Stimulated activated CD8-positive, alpha-beta memory T cell treated with anti-CD3 and anti-CD28 coated beads, Interleukin-4, amount 100 ng/mL, for 1 hour (primary cell): ENCODE results near the gene ZNF830.
"Not testable (repeated sequence)": the region's sequence is repeated elsewhere in the genome, so short reads cannot be mapped to it uniquely, and the experiment has no call there.

Experiments used
- DNase-seq, 2 donors: peaks; one replicate each; pipeline ENCODE4 v3.0.0-alpha.2; 2020; ENCODE audit warnings: low read depth in 2 of 2, low spot score in 1 of 2

The ZNF830 gene, protein sequence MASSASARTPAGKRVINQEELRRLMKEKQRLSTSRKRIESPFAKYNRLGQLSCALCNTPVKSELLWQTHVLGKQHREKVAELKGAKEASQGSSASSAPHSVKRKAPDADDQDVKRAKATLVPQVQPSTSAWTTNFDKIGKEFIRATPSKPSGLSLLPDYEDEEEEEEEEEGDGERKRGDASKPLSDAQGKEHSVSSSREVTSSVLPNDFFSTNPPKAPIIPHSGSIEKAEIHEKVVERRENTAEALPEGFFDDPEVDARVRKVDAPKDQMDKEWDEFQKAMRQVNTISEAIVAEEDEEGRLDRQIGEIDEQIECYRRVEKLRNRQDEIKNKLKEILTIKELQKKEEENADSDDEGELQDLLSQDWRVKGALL

DNA sequence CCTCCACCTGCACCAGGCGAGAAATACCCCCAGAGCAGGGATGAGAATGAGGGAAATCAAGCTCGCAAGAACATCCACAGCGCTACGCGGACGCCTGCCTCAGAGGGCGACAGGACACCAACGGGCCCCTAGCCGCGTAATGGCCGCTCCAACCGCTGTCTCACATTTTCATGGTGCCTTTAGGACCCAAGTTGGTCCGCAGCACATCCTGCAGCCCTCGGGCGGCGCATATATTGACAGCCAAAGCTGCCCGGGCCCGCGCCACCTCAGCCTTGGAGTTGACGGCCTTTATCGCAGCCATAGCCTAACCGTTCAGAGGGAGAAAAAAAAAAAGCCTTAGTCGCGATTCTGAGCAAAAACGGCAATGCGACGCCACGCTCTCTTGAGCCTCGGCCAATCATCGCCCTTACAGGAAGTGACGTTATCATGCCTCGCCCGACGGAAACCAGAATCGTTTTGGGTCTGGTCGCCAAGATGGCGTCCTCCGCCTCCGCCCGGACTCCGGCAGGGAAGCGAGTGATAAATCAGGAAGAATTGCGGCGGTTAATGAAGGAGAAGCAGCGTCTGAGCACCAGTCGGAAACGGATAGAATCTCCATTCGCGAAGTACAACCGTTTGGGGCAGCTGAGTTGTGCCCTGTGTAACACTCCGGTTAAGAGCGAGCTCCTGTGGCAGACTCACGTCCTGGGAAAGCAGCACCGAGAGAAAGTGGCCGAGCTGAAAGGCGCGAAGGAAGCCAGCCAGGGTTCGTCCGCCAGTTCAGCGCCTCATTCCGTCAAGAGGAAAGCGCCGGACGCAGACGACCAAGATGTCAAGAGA lies at the start of gene ZNF830, which contains the start of gene CCT6B:
ZNF830 (plus strand) TSS at position 448 of the 819 bp plus-strand sequence; CDS start at position 475, 27 bp downstream.
CCT6B (minus strand) TSS at position 368 of the 819 bp plus-strand sequence; CDS start at position 301, 67 bp downstream.
- DNase-seq, result peak; percentile 79 to 80

DNA sequence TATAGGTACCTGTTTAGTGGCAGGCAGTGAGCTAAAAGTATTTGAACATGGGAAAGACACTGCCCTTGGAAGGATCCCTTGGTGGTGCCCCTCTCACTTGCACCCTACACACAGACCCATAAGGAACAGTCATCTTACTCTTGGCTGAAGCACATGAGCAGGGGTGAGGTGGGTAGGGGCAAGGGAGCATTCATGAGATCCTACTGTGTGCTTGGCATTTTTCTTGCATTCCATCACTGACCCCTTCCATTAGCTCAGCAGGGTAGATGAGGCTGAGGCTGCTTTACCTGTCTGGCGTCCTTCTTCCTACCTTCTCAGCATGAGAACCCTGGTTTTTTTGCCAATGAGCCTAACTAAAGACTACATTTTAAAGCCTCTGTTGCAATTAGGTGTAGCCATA lies 48.3 kb upstream of the ZNF830 start:
- DNase-seq, result no peak

DNA sequence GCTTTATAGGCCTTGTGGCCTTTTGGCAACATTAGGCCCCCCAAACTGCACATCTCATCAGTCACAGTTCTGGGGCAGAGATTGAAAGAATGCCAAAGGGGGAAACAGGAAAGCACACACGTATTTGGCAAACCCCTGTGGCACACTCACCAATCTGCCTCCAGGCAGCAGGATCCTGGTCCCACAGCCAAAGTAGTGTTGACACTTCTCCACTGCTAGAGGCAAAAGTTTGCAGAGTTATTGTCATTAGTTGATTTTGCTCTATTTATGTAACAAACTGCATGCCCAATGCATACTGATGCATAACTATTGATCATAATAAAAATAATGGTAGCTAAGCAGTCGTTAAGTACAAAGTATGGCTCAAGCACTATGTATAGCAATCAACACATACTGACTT lies 45.2 kb upstream of the ZNF830 start:
- DNase-seq, result no peak

DNA sequence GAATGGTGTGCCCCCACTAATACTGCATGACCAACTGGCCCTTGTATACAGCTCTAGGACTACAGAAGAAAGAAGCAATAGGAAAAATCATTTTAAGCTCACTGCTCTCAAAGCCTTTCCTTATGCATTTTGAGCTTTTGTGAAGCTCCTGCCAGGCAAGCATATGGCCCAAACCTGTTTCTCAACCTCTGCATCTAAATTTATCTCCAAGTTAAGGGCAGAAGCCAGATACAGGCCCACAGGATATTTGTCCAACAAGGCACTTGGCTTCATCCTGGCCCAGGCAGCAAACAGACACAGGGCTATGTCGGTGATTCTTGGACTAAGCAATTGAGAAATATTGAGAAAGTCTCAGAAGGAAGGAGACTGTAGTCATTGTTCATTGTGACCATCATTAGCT lies 44.0 kb upstream of the ZNF830 start:
- DNase-seq, result no peak

DNA sequence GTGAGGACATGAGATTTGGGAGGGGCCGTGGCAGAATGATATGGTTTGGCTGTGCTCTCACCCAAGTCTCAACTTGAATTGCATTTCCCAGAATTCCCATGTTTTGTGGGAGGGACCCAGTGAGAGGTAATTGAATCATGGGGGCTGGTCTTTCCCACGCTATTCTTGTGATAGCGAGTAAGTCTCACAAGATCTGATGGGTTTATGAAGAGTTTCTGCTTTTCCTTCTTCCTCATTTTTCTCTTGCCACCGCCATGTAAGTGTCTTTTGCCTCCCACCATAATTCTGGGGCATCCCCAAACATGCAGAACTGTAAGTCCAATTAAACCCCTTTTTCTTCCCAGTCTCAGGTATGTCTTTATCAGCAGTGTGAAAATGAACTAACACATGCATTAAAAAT lies 40.7 kb upstream of the ZNF830 start:
- no peak for DNase-seq

DNA sequence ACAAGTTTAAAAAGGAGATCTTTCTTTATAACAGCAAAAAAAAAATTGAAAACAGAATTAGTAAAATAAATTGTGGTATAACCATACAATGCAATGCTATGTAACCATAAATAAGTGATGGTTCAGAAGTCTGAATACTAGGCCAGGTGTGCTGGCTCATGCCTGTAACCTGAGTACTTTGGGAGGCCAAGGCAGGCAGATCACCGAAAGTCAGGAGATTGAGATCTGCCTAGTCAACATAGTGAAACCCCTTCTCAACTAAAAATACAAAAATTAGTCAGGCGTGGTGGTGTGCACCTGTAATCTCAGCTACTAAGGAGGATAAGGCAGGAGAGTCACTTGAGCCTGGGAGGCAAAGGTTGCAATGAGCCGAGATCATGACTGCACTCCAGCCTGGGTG lies 34.7 kb upstream of the ZNF830 start:
- no peak for DNase-seq

DNA sequence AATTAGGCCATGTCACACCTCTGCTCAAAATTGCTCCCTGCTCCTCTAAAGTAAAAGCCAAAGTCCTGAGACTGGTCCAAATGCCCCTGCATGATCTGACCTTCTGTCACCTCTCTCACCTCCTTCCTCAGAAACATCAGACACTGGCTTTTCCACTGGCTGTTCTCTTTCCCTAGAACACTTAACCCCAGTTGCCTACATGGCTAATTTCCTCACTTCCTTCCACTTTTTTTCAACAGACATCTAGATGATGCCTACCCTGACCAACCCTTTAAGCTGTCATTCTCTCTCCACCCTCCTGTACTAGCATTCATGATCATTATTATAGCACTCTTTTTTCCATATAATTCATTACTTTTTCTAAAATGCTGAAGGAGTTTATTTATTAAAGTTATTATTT lies 31.1 kb upstream of the ZNF830 start:
- no peak for DNase-seq

DNA sequence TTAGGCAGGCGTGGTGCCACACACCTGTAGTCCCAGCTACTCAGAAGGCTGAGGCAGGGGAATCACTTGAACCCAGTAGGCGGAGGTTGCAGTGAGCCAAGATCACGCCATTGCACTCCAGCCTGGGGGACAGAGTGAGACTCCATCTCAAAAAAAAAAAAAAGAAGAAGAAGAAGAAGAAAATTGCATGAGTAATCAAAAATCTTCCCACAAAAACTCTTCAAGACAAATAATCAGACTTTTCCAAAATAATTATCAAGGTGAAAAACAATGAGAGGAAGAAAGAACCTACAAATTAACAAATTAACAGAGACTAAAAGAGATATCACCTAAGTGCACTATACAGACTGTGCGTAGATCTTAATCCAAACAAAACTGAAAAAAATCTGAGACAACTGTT lies 10.6 kb upstream of the ZNF830 start:
- not testable (repeated sequence) for DNase-seq

DNA sequence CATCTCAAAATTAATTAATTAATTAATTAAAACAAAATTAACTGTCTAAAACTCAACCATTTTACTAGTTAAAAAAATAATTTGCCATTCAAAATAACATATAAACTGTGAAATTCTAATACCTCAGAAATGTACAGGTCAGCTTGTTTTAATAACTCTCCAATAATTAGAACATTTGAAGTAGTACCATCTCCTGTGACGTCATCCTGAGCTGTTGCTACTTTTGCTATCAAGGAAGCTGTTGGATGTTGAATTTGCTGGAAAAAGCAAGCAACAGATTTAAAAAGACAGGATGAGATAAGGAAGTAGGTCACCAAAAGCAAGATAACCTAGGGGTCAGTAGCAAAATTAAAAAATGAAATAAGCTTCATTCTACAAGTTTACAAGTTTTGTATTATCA lies 2.9 kb upstream of the ZNF830 start:
- DNase-seq, result no peak

DNA sequence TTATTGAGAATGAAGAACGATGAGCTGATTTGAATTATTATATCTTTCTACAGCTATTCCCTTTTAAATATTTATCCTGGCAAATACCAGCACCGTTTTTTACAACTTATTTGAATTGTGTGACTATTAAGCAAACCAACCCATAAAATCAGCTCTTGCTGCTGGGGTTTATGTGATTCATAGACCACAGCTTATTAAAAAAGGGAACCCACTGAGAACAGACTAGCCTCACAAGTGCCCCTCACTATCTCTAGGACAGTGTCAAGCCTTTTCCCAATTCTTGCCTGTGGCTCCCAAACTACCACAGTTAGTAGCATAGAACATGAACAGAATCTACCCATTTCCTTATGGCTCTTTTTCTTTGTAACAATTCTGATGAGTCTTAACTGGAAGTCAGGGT lies 12.8 kb downstream of the ZNF830 start:
- no peak for DNase-seq

DNA sequence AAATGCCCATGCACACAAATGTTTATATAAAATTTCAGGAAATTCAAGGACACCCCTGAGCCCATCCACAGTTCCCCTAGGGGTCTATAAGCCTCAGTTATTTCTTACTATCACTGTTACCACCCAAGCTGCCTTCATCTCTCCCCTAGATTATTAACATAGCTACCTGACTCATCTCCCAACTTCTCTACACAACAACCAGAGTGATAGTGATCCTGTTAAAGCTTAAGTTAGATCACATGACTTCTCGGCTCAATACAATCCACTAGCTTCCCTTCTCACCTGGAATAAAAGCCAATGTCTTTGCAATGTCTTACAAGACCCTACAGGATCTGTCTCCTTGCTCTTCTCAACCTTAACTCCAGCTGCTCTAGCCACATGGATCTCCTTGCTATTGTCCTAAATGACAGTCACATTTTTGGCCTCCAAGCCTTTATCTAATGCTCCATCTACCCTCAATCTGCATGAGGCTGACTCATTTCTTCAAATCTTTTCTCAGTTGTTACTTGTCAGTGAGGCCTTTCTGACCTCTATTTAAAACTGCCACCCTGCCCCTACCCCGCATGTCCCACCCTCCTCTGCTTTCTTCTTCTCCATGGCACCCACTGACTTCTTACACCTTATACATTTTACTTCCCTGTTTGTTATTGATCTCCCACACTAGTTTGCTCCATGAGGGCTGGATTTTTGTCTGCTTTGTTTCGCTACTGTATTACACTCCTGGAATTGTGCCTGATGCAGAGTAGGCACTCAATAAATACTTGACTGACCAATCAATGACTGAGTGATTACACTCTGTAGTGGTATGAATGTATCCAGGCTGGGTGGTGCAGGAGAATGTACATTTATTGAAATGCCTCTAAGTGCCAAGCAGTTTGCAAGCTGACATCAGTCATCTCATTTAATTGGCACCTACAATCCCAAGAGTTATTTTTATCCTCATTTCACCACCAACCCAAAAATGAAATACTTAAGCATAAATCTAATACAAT lies 13.8 kb downstream of the ZNF830 start:
- DNase-seq, result no peak

DNA sequence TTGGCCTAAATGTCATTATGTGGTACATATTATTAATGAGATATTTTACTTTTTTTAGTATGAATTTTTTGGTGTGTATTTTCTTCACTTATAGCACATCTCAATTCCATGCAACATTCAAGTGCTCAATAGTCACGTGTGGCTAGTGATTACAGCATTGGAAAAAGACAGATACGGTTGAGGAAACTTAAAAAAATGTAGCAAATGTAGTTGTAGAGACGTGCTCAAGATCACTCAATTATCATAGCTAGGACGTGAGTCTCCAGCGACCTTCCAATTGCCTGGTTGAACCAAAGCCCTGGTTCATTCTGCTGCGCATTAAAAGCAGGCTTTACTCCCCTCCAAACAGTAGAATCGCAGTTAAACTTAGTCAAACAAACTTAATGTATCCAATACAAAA lies 17.8 kb downstream of the ZNF830 start:
- DNase-seq, result no peak

DNA sequence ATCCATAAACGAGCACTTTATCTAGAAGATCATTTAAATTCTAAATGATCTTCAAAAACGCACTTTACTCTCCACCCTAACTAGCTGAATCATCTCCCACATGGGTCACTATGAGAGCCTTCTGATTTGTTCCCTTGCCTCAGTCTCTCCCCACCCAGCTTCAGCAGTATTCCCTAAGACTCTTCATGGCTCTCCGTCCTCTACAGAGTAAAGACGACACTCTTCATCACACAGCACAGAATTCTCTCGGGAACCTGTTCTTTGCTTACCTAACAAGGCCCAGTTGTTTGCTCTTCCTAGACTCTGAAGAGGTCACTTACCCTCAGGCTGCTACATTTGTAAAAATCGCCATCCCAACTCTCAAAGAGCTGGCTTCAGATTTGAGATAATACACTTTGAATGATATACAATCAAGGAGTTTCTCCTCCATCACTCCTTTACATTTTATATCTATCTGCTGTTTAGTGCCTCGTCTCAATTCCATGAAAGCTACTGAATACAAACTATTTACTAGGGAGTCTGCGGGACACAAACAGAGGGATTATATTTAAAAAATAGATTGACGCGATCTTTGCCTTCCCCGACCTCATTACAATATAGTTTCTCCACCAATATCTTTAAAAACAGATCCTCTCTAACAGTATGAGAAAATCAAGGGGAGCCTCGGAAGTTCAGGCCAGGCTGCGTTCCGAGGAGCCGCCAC lies 18.5 kb downstream of the ZNF830 start:
- DNase-seq, result no peak

DNA sequence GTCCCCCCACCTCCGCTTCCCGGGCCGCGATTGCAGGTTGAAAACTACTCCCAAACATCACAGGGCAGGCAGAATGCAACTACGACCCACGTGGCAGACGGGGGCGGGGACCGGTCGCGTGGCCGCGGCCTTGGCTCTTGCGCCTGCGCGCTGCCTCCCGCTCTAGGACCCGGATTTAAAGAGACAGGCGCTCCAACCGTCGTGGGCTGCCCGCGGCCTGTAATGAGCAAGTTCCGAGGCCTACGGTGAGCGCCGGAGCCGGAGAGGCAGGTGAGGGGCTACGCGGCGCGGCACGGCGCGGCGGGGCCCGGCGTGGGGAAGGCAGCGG lies 19.0 kb downstream of the ZNF830 start, which contains the start of gene LIG3:
LIG3 (plus strand) TSS at position 160 of the 328 bp plus-strand sequence. CDS start 2,494 bp downstream, outside the sequence.
- peak; percentile 88 to 90 for DNase-seq

DNA sequence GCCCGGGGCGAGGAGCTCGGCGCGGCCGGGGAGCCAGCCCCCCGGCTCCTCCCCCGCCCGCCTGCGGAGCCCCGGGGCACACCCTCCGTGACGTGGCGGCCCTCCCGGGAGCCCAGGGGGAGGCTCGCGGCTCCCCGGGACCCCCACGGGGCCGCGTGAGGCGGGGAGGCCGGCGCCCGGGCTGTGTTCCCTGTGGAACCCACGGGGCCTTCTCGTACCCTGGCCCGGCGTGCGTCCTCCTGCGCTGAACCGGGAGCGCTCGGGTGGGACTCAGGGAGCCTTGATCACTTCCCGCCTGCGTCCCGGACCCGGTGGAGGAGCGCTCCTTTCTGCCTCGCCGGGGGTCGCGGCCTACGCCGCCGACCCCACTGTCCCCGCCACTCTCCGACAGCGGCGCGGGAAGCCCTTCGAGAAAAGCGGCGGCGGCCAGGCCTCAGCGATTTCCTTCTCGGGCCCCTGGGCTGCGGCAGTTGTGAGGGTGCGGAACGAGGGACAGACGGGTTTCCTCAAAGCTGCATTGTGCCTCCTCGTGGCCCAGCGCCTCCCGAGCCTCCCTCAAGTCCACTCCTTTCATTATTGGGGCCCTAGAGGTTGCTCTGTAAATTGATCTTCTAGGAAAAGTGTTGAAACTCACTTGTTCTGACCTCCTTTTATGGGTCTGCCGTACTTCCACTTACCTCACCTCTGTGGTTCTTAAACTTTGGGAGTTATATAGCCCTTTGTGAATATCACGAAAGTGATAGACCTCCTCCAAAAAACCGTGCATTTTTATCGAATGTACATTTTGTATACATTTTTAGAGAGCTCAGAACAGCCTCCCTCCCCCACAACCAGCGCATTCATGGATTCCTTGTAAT lies 19.6 kb downstream of the ZNF830 start:
- DNase-seq, result peak; percentile 60 to 62

DNA sequence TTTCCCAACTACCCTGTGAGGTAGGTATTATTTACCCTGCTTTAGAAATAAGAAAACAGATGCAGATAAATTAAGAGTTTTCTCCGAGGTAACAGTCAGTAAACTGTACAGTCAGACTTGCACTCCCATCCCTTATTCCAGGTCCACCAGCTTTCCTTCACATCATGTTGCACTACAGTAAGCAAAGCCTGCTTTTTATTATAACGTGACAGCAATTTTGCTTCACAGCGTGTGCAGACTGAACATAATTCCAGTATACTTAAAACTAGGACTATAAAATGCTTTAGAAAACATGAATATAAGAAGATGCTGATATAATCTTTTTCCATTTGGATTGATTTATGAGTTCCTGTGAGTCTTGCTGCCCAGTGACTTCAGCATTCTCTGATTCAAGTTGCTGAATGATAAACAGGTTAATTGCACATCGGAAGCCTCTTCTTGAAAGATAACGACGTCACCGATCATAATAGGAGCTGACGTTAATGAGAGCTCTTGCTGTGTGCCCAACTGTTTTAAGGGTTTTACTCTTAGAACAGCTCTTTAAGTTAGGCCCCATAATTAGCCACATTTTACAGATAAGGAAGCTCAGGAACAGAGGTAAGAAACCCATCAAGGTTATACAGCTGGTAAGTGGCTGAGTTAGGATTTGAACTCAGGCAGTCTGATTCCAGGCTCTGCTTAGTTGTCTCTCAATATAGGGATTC lies 20.4 kb downstream of the ZNF830 start:
- no peak for DNase-seq

DNA sequence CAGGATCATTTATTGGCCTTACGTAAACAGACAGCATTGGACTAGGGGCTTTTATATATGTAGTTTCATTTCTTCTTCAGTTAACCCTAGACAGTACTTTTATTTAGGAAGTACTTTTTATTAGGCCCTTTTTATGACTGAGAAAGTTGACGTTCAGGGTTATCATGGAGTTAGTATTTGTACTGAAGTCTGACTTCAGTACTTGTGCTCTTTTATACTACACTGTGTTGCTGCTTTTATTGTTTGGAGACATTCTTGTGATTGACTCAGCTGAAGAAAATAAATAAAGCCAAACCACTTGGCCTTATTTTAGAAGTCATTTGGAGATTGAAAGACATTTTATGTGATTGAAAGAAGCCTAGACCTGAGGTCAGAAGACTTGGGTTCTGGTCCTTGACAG lies 25.9 kb downstream of the ZNF830 start:
- no peak for DNase-seq

DNA sequence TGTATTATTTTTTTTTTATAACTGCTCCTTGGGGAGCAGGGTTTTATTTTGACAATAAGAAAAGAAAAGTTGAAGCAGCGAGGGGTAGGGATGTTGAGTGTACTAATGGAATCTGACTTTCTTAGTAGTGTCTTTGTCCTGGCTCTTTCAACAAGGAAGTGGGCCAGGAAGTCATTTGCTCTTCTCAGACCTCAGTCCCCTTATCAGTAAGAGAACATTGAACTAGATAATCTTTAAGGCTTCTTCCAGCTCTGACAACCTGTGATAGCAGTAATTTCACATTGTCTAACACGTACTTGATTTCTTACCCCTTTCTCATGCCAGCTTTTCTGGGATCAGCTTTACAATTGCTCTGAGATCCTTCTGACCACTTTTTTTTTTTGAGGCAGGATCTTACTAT lies 27.3 kb downstream of the ZNF830 start:
- DNase-seq, result no peak

DNA sequence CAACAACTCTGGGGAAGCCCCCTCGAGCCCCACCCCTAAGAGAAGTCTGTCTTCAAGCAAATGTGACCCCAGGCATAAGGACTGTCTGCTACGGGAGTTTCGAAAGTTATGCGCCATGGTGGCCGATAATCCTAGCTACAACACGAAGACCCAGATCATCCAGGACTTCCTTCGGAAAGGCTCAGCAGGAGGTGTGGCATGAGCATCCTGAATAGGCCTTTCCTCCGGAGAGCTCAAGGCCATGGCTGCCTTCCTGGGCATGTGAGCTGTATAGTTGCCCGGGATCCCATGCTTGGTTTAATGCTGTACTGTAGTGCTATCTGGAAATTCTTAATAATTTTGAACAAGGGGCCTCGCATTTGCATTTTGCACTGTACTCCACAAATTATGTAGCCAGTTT lies 28.1 kb downstream of the ZNF830 start:
- no peak for DNase-seq
